Measurements from ENCODE around the gene CNKSR3. TPM values are rescaled to one million over a fixed set of nuclear protein-coding genes. Genes with fewer than 3 reads are reported as not detected.

Gene CNKSR3
- total RNA-seq, 1 donor from 2014 or later = 8.8 TPM

DNA sequence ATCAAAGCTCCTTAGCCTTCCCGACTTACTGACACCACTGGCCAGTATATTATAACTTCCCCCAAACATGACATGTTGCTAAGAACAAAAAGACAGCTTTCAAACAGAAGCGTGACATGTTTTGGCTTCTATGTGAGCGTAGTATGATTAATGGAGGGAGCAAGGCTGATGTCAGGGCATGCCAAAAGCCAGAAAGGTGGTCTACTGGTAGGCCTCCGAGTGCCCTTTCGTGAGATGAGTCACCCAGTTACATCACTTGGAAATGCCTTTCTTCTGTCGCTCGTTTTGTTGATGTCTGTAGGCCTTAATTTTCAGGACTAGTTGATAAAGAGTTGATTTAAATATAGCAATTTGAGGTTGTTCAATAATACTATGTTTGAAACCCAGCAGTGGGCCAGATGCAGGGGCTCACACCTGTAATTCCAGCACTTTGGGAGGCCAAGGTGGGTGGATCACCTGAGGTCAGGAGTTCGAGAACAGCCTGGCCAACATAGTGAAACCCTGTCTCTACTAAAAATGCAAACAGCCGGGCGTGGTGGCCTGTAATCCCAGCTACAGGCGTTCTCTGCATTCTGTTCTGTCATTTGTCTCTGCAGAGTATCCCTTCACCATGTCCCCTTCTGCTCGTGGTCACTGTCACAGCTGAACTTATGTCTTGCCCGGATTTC is 53.3 kb downstream of the CNKSR3 start:
- Histone ChIP-seq H3F3A (ENCODE audit: low read depth) (no peaks in the 10 kb centered on the region), H3K4me2 (no peak overlapping the region), H3K9me3 (ENCODE audit: low read depth) (no peaks in the 10 kb centered on the region), H3K4me1 (peaks cover 32% of the 10 kb centered on the region), H3K36me3 (no peaks in the 10 kb centered on the region), H3K27me3 (no peaks in the 10 kb centered on the region), H3K9ac (no peak overlapping the region), H3K27ac (no peak overlapping the region), H3K4me3 (no peak overlapping the region), H3K79me2 (ENCODE audit: low read depth) (peaks cover 46% of the 10 kb centered on the region), H4K20me1 (ENCODE audit: low read depth) (peaks cover 19% of the 10 kb centered on the region), H2AFZ (replicated peaks) (no peak overlapping the region)
- DNase-seq (ENCODE audit: low spot score) = no peak
- no peak overlapping the region for H3K4me3 Mint-ChIP-seq
- H3K9me3 Mint-ChIP-seq = peaks cover 2% of the 10 kb centered on the region
- no peaks in the 10 kb centered on the region for H3K27me3 Mint-ChIP-seq (ENCODE audit: insufficient read depth, low read depth)
- H3K27ac Mint-ChIP-seq = no peak overlapping the region
- H3K4me1 Mint-ChIP-seq = peaks cover 16% of the 10 kb centered on the region
- TF ChIP-seq EZH2 (IDR thresholded peaks at IDR 0.05) = no peak
- no peak for TF ChIP-seq CTCF (IDR thresholded peaks at IDR 0.05)
- TF ChIP-seq EZH2phosphoT487 (IDR thresholded peaks at IDR 0.05) = no peak
- H3K36me3 Mint-ChIP-seq = no peaks in the 10 kb centered on the region

DNA sequence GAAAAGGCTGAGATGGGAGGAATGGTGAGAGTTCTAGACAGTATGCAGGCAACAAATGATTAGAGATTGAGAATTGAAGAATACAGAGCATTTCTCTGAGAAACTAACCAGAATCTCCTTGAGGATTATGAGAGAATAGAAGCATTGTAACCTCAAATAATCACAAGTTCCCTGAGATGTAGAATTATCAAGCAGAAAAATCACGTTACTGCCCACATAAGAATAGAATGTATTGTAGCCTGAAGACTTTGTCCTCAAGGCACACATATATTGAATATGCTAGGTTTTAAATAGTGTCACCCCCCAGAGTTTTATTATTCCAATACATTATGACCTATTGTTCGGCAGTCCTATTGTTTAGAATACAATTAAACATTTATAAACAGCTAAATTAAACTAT is 57.2 kb downstream of the CNKSR3 start:
- Mint-ChIP-seq H3K27me3 (ENCODE audit: insufficient read depth, low read depth) (no peaks in the 10 kb centered on the region), H3K27ac (no peak overlapping the region), H3K36me3 (no peaks in the 10 kb centered on the region), H3K4me1 (peaks cover 16% of the 10 kb centered on the region), H3K4me3 (no peak overlapping the region), H3K9me3 (no peaks in the 10 kb centered on the region)
- TF ChIP-seq EZH2 (IDR thresholded peaks at IDR 0.05) = no peak
- TF ChIP-seq EZH2phosphoT487 (IDR thresholded peaks at IDR 0.05) = no peak
- TF ChIP-seq CTCF (IDR thresholded peaks at IDR 0.05) = no peak
- Histone ChIP-seq H2AFZ (replicated peaks) (no peak overlapping the region), H4K20me1 (ENCODE audit: low read depth) (peaks cover 10% of the 10 kb centered on the region), H3F3A (ENCODE audit: low read depth) (no peaks in the 10 kb centered on the region), H3K9me3 (ENCODE audit: low read depth) (no peaks in the 10 kb centered on the region), H3K9ac (no peak overlapping the region), H3K4me3 (no peak overlapping the region), H3K4me1 (peaks cover 15% of the 10 kb centered on the region), H3K27ac (no peak overlapping the region), H3K27me3 (no peaks in the 10 kb centered on the region), H3K79me2 (ENCODE audit: low read depth) (peaks cover 39% of the 10 kb centered on the region), H3K4me2 (no peak overlapping the region), H3K36me3 (no peaks in the 10 kb centered on the region)
- DNase-seq (ENCODE audit: low spot score) = no peak

DNA sequence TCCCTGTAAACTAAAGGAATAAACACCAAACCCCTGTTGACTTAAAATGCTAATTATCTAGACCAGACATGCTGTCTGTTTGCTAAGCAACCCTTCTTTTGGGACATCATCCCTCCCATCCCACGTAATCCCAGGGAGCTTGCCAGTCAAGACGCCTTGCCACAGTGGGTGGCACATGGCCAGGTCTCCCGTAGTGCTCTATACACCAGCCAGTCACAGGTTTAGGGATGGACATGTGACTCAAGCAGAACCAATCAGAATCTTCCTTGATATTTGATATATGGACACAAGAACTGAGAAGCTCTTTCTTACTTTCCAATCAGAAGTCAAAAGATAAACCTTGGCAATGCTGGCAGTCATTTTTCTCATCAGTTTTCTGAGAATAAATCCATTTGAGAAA is 60.0 kb downstream of the CNKSR3 start:
- Mint-ChIP-seq H3K4me1 (peaks cover 13% of the 10 kb centered on the region), H3K9me3 (no peaks in the 10 kb centered on the region), H3K4me3 (no peak overlapping the region), H3K36me3 (no peaks in the 10 kb centered on the region), H3K27ac (no peak overlapping the region), H3K27me3 (ENCODE audit: insufficient read depth, low read depth) (no peaks in the 10 kb centered on the region)
- no peaks in the 10 kb centered on the region for H4K20me1 ChIP-seq (ENCODE audit: low read depth)
- H3K9ac ChIP-seq = no peak overlapping the region
- peaks cover 10% of the 10 kb centered on the region for H3K4me1 ChIP-seq
- no peak for TF ChIP-seq CTCF (IDR thresholded peaks at IDR 0.05)
- TF ChIP-seq EZH2phosphoT487 (IDR thresholded peaks at IDR 0.05) = no peak
- TF ChIP-seq EZH2 (IDR thresholded peaks at IDR 0.05) = no peak
- no peak overlapping the region for H3K27ac ChIP-seq
- no peak for DNase-seq (ENCODE audit: low spot score)
- no peaks in the 10 kb centered on the region for H3K27me3 ChIP-seq
- H3K4me2 ChIP-seq = no peak overlapping the region
- H3F3A ChIP-seq (ENCODE audit: low read depth) = no peaks in the 10 kb centered on the region
- peaks cover 27% of the 10 kb centered on the region for H3K79me2 ChIP-seq (ENCODE audit: low read depth)
- no peaks in the 10 kb centered on the region for H3K36me3 ChIP-seq
- H3K4me3 ChIP-seq = no peak overlapping the region
- H2AFZ ChIP-seq (replicated peaks) = no peak overlapping the region
- no peaks in the 10 kb centered on the region for H3K9me3 ChIP-seq (ENCODE audit: low read depth)
